Measurements from ENCODE around the gene ZNF223. TPM values are rescaled to one million over a fixed set of nuclear protein-coding genes. Genes with fewer than 3 reads are reported as not detected.
A peak's percentile ranks its signal among the peaks of the same experiment; 100 is the strongest.

The ZNF223 gene
- total and polyA plus RNA-seq, 5 donors from 2014 or later = 0.68 to 3.1 (median 1.4) TPM

DNA sequence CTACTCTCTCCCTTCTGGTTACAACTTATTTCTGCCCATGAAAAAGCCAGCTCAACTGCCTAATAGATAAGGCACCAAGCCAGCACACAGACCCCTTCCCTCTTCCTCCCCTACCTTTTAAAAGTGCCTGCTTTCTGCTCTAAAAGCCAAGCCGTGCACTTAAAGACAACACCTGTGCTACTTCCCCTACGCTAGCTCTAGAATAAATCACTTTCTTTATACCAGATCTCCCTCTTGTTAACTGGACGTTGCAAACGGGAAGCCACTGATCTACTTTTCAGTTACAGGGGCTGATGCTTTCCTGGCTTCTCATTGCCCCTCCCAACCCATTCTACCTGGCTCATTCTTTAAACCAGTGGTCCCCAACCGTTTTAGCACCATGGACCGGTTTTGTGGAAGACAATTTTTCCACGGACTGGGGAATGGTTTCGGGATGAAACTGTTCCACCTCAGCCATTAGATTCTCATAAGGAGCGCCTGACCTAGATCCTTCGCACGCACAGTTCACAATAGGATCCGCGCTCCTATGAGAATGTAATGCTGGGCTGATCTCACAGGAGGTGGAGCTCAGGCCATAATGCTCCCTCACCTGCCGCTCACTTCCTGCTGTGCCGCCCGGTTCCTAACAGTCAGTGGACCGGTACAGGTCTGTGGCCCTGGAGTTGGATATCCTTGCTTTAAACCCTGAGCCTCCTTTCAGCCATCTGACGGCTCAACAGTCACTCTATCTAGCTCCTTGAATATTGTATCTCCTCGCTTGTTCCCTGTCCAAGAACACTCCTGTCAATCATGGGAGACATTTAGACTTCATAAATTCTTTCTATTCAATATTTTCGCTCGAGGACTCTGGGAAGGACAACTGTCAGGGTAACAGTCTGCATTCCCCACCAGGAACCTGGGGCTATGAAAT lies 841 bp upstream of the ZNF223 start:
- peak in 1 of 3 donors; percentile 26 for DNase-seq
- peaks cover 25% of the 10 kb centered on the region for H3K36me3 Mint-ChIP-seq

DNA sequence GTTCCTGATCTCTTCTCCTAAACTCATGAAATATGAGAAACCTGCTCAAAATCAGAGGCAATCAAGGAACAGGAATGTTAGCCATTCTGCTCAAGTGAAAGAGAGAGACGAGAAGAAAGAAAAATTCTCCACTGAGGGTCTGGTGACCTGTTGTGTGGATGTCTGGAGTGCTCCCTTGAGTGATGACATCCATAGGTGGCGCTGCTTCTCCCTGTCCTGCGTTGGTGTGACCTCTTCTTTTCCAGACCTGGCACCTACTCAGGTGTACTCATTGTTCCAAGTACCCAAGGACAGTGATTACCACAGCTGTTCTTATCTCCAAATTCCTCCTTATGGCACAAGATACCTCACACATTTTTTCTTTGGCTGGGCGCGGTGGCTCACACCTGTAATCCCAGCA lies 4.0 kb downstream of the ZNF223 start:
- no peak overlapping the region for H3K4me3 ChIP-seq (ENCODE audit: low read depth, low read length)
- H3K4me1 ChIP-seq (ENCODE audit: control insufficient read depth, insufficient read depth, low read length, poor library complexity, severe bottlenecking) = peaks cover 15% of the 10 kb centered on the region
- DNase-seq (no peak), ATAC-seq (ENCODE audit: low read depth in 2 of 2) (no peak)
- Mint-ChIP-seq H3K4me3 (no peak overlapping the region), H3K27ac (no peak overlapping the region), H3K9me3 (peaks cover 0 to 44% (median 10%) of the 10 kb centered on the region in 7 donors), H3K27me3 (no peaks in the 10 kb centered on the region), H3K36me3 (peaks cover 59% of the 10 kb centered on the region), H3K4me1 (peaks cover 2 to 31% (median 11%) of the 10 kb centered on the region in 4 donors)
- H3K9me3 ChIP-seq (ENCODE audit: control insufficient read depth in 2 of 2, low read length in 2 of 2) = peaks cover 17 to 35% of the 10 kb centered on the region in 2 experiments
- peaks cover 22% of the 10 kb centered on the region for H3K36me3 ChIP-seq (ENCODE audit: control insufficient read depth, insufficient read depth, low read length)
- H3K27ac ChIP-seq (ENCODE audit: insufficient read depth, low read length, poor library complexity, severe bottlenecking) = no peak overlapping the region
- no peaks in the 10 kb centered on the region for H3K27me3 ChIP-seq (ENCODE audit: control insufficient read depth, insufficient read depth, low read length)

More for the DNA sequence above, 841 bp upstream of the ZNF223 start:
- H3K27me3 ChIP-seq (ENCODE audit: control insufficient read depth, insufficient read depth, low read length) = no peaks in the 10 kb centered on the region
- Mint-ChIP-seq H3K27ac (peak overlapping the region; percentile 74 to 91 (median 85)), H3K27me3 (peaks cover 14% of the 10 kb centered on the region), H3K4me3 (peak overlapping the region; percentile 75 to 96 (median 95)), H3K4me1 (peaks cover 4 to 37% (median 13%) of the 10 kb centered on the region in 4 donors), H3K9me3 (peaks cover 0 to 22% (median 11%) of the 10 kb centered on the region in 7 donors)
- peaks cover 15% of the 10 kb centered on the region for H3K4me1 ChIP-seq (ENCODE audit: control insufficient read depth, insufficient read depth, low read length, poor library complexity, severe bottlenecking)
- no peak overlapping the region for H3K27ac ChIP-seq (ENCODE audit: insufficient read depth, low read length, poor library complexity, severe bottlenecking)
- H3K4me3 ChIP-seq (ENCODE audit: low read depth, low read length) = peak overlapping the region; percentile 90
- peaks cover 13 to 15% of the 10 kb centered on the region in 2 experiments for H3K9me3 ChIP-seq (ENCODE audit: control insufficient read depth in 2 of 2, low read length in 2 of 2)
- H3K36me3 ChIP-seq (ENCODE audit: control insufficient read depth, insufficient read depth, low read length) = peaks cover 9% of the 10 kb centered on the region
- peak; percentile 42 to 47 for ATAC-seq (ENCODE audit: low read depth in 2 of 2)

DNA sequence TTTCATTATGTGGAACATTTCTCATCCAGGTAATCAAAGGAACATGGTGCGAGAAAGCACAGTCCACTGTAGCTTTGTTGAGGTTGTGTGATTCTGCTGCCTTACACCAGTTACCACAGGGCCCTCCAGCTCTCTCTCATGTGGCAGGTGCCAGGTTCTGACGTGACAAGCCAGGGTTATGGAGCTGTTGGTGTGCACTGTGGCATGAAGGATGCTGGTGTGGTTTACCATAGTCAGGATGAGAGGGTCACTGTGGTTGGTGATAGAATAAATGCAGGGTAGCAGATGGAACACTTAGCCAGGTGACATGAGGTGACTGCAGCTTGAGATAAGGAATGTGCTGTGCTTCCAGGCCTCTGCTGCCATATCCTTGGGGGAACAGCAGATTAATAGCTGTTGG lies 7.4 kb downstream of the ZNF223 start:
- no peak overlapping the region for H3K4me3 Mint-ChIP-seq
- H3K4me3 ChIP-seq (ENCODE audit: low read depth, low read length) = no peak overlapping the region
- H3K4me1 ChIP-seq (ENCODE audit: control insufficient read depth, insufficient read depth, low read length, poor library complexity, severe bottlenecking) = no peaks in the 10 kb centered on the region
- ATAC-seq (ENCODE audit: low read depth in 2 of 2) (no peak), DNase-seq (no peak)
- no peaks in the 10 kb centered on the region for H3K27me3 Mint-ChIP-seq
- peaks cover 42% of the 10 kb centered on the region for H3K36me3 ChIP-seq (ENCODE audit: control insufficient read depth, insufficient read depth, low read length)
- no peak overlapping the region for H3K27ac Mint-ChIP-seq
- peaks cover 80% of the 10 kb centered on the region for H3K36me3 Mint-ChIP-seq
- no peak overlapping the region for H3K27ac ChIP-seq (ENCODE audit: insufficient read depth, low read length, poor library complexity, severe bottlenecking)
- H3K9me3 ChIP-seq (ENCODE audit: control insufficient read depth in 2 of 2, low read length in 2 of 2) = peaks cover 18 to 49% of the 10 kb centered on the region in 2 experiments
- no peaks in the 10 kb centered on the region for H3K27me3 ChIP-seq (ENCODE audit: control insufficient read depth, insufficient read depth, low read length)
- peaks cover 0 to 50% (median 12%) of the 10 kb centered on the region in 7 donors for H3K9me3 Mint-ChIP-seq
- H3K4me1 Mint-ChIP-seq = no peaks in the 10 kb centered on the region

DNA sequence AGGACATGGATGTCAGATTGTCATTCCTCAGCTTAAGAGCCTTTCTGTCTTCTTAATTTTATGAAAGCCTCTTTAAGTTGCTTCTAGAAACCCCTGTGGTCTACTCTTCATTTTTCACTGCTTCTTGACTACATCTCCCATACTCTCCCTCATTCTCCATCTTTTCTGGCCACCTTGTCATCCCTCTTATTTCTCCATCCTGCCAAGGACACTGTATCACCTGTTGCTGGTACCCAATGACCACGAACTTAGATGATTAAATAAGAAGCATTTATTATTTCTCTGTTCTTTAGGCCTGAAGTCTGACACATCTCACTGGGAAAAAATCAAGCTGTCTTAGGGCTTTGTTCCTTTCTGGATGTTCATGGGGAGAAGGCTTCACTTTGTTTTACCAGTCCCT lies 9.2 kb downstream of the ZNF223 start:
- peaks cover 39% of the 10 kb centered on the region for H3K36me3 ChIP-seq (ENCODE audit: control insufficient read depth, insufficient read depth, low read length)
- H3K4me3 Mint-ChIP-seq = no peak overlapping the region
- H3K9me3 Mint-ChIP-seq = peaks cover 0 to 48% (median 16%) of the 10 kb centered on the region in 7 donors

GRCh38 chr19:44066305-44066704 lies 14.5 kb downstream of the ZNF223 start:
- H3K4me1 ChIP-seq (ENCODE audit: control insufficient read depth, insufficient read depth, low read length, poor library complexity, severe bottlenecking) = peaks cover under 1% of the 10 kb centered on the region
- peaks cover 40 to 59% of the 10 kb centered on the region in 2 experiments for H3K9me3 ChIP-seq (ENCODE audit: control insufficient read depth in 2 of 2, low read length in 2 of 2)
- H3K36me3 ChIP-seq (ENCODE audit: control insufficient read depth, insufficient read depth, low read length) = peaks cover 31% of the 10 kb centered on the region
- H3K27me3 ChIP-seq (ENCODE audit: control insufficient read depth, insufficient read depth, low read length) = no peaks in the 10 kb centered on the region
- peaks cover 50% of the 10 kb centered on the region for H3K36me3 Mint-ChIP-seq
- H3K4me3 ChIP-seq (ENCODE audit: low read depth, low read length) = no peak overlapping the region
- peaks cover 1 to 4% (median 3%) of the 10 kb centered on the region in 4 donors for H3K4me1 Mint-ChIP-seq
- DNase-seq (no peak), ATAC-seq (ENCODE audit: low read depth in 2 of 2) (no peak)
- peaks cover 11 to 70% (median 33%) of the 10 kb centered on the region in 7 donors for H3K9me3 Mint-ChIP-seq
- no peak overlapping the region for H3K27ac ChIP-seq (ENCODE audit: insufficient read depth, low read length, poor library complexity, severe bottlenecking)
- no peak overlapping the region for H3K27ac Mint-ChIP-seq
- peaks cover 4% of the 10 kb centered on the region for H3K27me3 Mint-ChIP-seq
- no peak overlapping the region for H3K4me3 Mint-ChIP-seq

More for the DNA sequence above, 9.2 kb downstream of the ZNF223 start:
- ATAC-seq (ENCODE audit: low read depth in 2 of 2) (no peak), DNase-seq (no peak)
- Mint-ChIP-seq H3K4me1 (no peaks in the 10 kb centered on the region), H3K36me3 (peaks cover 69% of the 10 kb centered on the region), H3K27ac (no peak overlapping the region), H3K27me3 (no peaks in the 10 kb centered on the region)
- H3K4me1 ChIP-seq (ENCODE audit: control insufficient read depth, insufficient read depth, low read length, poor library complexity, severe bottlenecking) = no peaks in the 10 kb centered on the region
- no peak overlapping the region for H3K4me3 ChIP-seq (ENCODE audit: low read depth, low read length)
- H3K27ac ChIP-seq (ENCODE audit: insufficient read depth, low read length, poor library complexity, severe bottlenecking) = no peak overlapping the region
- H3K9me3 ChIP-seq (ENCODE audit: control insufficient read depth in 2 of 2, low read length in 2 of 2) = peaks cover 19 to 49% of the 10 kb centered on the region in 2 experiments
- no peaks in the 10 kb centered on the region for H3K27me3 ChIP-seq (ENCODE audit: control insufficient read depth, insufficient read depth, low read length)

DNA sequence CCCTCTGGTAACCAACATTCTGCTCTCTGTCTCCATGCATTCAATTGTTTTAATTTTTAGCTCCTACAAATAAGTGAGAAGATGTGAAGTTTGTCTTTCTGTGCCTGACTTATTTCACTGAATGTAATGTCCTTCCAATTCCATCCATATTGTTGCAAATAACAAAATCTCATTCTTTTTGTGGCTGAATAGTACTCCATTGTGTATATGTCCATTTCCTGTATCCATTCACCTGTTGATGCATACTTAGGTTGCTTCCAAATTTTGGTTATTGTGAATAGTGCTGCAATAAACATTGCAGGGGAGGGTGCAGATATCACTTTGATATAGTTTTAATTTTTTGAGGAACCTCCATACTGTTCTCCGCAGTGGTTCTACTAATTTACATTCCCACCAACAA lies 17.6 kb downstream of the ZNF223 start:
- H3K4me3 Mint-ChIP-seq = peak overlapping the region in 1 of 4 donors; percentile 21
- H3K27ac Mint-ChIP-seq = peak overlapping the region in 1 of 3 donors; percentile 61
- H3K27me3 Mint-ChIP-seq = peaks cover 14% of the 10 kb centered on the region
- Histone ChIP-seq H3K4me1 (ENCODE audit: control insufficient read depth, insufficient read depth, low read length, poor library complexity, severe bottlenecking) (peaks cover 18% of the 10 kb centered on the region), H3K4me3 (ENCODE audit: low read depth, low read length) (no peak overlapping the region), H3K27me3 (ENCODE audit: control insufficient read depth, insufficient read depth, low read length) (no peaks in the 10 kb centered on the region), H3K36me3 (ENCODE audit: control insufficient read depth, insufficient read depth, low read length) (peaks cover 15% of the 10 kb centered on the region), H3K9me3 (ENCODE audit: control insufficient read depth in 2 of 2, low read length in 2 of 2) (peaks cover 35 to 44% of the 10 kb centered on the region in 2 experiments), H3K27ac (ENCODE audit: insufficient read depth, low read length, poor library complexity, severe bottlenecking) (no peak overlapping the region)
- H3K4me1 Mint-ChIP-seq = peaks cover 14 to 25% (median 21%) of the 10 kb centered on the region in 4 donors
- DNase-seq = no peak
- peaks cover 28% of the 10 kb centered on the region for H3K36me3 Mint-ChIP-seq
- ATAC-seq (ENCODE audit: low read depth in 2 of 2) = no peak
- peaks cover 11 to 53% (median 31%) of the 10 kb centered on the region in 7 donors for H3K9me3 Mint-ChIP-seq

DNA sequence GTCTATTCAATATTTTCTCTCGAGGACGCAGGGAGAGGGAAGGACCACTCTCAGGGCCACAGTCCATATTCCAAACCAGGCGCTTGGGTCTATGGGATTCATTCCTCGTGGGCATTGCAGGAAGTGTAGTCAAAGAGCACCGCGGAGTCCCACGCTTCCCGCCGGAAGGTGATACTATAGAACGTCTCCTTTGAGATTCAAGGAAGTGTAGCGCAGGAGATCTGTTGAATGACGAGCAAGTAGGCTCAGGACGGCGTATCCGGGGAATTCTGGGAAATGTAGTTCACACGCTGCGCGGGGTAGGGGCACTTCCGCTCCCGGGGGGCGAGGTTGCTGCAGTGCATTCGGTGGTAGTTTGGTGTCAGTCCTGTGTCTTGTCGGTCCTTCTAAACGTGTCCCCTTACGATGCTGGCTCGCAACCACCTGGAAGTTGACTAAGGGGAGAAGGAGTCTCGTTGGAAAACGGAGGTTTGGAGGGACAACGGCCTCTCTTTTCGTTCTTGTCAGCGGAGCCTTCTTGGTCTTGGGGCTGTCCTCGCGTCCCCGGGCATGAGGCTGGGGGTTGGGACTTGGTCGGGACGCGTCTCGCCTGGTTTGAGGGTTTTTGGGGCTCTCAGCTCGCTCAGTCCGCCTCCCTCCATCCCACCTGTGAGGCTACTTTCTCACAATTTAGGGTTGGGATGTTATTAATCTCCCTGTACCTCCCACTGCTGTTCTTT lies 20.1 kb downstream of the ZNF223 start, which contains the start of gene ZNF284:
Gene ZNF284, plus strand, starts transcription at position 336 of the 719 bp plus-strand sequence. CDS start 4,231 bp downstream, outside the sequence.
- peak; percentile 76 to 91 (median 84) for DNase-seq
- H3K36me3 ChIP-seq (ENCODE audit: control insufficient read depth, insufficient read depth, low read length) = no peaks in the 10 kb centered on the region
- Mint-ChIP-seq H3K36me3 (peaks cover 23% of the 10 kb centered on the region), H3K9me3 (peaks cover 8 to 37% (median 16%) of the 10 kb centered on the region in 7 donors), H3K4me3 (peak within 1 kb of the TSS; percentile 89 to 98 (median 95)), H3K4me1 (peaks cover 14 to 32% (median 26%) of the 10 kb centered on the region in 4 donors), H3K27ac (peak within 1 kb of the TSS; percentile 52 to 93 (median 83)), H3K27me3 (peaks cover 14% of the 10 kb centered on the region)
- H3K4me3 ChIP-seq (ENCODE audit: low read depth, low read length) = peak within 1 kb of the TSS; percentile 84
- peaks cover 18% of the 10 kb centered on the region for H3K4me1 ChIP-seq (ENCODE audit: control insufficient read depth, insufficient read depth, low read length, poor library complexity, severe bottlenecking)
- H3K27ac ChIP-seq (ENCODE audit: insufficient read depth, low read length, poor library complexity, severe bottlenecking) = peak within 1 kb of the TSS; percentile 35
- peaks cover 16 to 22% of the 10 kb centered on the region in 2 experiments for H3K9me3 ChIP-seq (ENCODE audit: control insufficient read depth in 2 of 2, low read length in 2 of 2)
- H3K27me3 ChIP-seq (ENCODE audit: control insufficient read depth, insufficient read depth, low read length) = no peaks in the 10 kb centered on the region
- ATAC-seq (ENCODE audit: low read depth in 2 of 2) = peak; percentile 98 to 99

Data from CD4-positive, CD25-positive, alpha-beta regulatory T cell (primary cell).